OCI-M2 (cell line): Measurements from ENCODE around the gene RASA4.
"Not testable (repeated sequence)": the region's sequence is repeated elsewhere in the genome, so short reads cannot be mapped to it uniquely, and the experiment has no call there.

Source experiments
- DNase-seq: peaks from one replicate; lab custom pipeline; 2025; ENCODE audit not compliant: unreplicated experiment; lab: John Stamatoyannopoulos, UW

RASA4 gene

DNA sequence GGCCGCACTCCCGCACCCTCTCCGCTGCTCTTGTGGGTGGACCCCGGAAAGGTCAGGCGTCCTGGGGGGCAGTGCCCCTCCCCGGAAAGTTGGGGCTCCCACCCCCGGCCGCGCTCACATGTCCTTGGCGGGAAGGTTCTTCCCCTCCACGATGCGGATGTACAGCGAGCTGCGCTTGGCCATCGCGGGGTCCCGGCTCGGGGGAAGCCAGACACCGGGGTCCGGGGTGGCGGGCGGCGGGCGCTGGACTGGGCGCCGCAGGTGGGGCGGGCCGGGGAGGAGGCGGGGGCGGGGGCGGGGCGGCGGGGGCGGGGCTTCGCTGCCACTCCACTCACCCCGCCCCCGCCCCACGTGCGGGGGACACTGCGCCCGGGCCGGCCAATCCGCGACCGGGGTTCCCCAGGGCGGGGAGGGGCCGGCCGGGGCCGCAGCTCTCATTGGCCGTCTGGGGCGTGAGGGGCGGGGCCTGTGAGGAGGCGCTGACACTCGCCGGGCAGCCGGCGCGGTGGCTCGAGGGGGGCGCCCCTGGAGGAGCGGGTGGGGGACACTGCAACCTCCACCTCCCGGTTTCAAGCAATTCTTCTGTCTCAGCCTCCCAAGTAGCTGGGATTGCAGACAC is at the start of gene RASA4:
Gene RASA4, minus strand, starts transcription at position 250 of the 619 bp plus-strand sequence. Its CDS starts 67 bp downstream, at position 183.
- DNase-seq: not testable (repeated sequence)

DNA sequence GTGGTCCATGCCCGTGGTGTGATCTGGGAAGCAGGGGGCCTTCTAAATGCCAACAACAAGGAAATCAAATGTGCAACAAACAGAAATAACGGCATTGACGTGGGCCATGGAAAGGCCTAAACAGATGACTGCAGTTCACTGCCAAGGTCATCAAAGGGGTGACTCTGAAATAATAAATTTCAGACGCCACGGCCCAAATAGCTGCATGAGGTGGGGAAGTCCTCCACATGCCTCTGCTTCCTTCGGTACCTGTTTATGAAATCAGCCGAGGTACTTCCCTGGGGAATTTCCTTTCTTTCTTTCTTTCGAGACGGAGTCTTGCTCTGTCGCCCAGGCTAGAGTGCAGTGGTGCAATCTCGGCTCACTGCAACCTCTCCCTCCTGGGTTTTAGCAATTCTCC is 48.2 kb upstream of the RASA4 start:
- not testable (repeated sequence) for DNase-seq

DNA sequence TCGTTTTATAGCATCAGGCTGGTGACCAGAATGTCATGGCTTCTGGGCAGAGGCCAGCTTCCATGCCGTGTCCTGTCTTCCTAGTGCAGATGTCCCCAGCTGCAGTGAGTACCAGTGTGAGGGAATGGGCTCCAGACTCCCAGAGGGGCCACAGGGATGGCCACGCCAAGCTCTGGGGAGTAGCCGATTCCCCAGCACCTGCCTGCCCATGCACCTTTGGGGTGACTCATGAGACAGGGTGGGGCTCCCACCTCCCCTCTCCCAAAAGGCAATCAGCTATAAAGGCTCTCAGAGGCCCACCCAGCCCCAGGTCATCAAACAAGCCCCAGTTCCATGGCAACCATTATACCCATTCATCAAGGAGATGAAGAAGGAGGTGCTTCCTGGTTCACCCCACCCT is 33.4 kb upstream of the RASA4 start, which contains the start of gene SPDYE2B:
Gene SPDYE2B, plus strand, starts transcription at position 396 of the 400 bp plus-strand sequence. CDS start 2,030 bp downstream, outside the sequence.
- not testable (repeated sequence) for DNase-seq

DNA sequence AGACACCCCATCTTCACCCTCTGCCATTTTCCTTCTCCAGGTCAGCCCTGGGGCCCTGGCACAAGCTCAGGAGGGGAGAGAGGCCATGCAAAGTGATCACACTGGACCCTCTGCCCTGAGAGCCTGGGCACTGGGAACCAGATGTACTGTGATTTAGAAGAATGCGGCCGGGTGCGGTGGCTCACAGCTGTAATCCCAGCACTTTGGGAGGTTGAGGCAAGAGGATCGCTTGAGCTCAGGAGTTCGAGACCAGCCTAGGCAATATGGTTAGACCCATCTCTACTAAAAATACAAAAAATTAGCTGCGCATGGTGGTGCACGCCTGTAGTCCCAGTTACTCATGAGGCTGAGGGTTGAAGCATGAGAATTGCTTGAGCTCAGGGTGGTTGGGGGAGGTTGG is 31.3 kb upstream of the RASA4 start:
- DNase-seq: not testable (repeated sequence)

- DNase-seq: not testable (repeated sequence)
Observed at GRCh38 chr7:102643404-102643803, 26.8 kb upstream of the RASA4 start.

GRCh38 chr7:102642691-102643090 is 26.1 kb upstream of the RASA4 start, which contains the start of gene UPK3BL1:
TSS of gene UPK3BL1 (minus strand) at chr7:102642791. CDS start at chr7:102642741, 50 bp downstream.
- not testable (repeated sequence) for DNase-seq

GRCh38 chr7:102638848-102639247 is 22.3 kb upstream of the RASA4 start:
- not testable (repeated sequence) for DNase-seq

DNA sequence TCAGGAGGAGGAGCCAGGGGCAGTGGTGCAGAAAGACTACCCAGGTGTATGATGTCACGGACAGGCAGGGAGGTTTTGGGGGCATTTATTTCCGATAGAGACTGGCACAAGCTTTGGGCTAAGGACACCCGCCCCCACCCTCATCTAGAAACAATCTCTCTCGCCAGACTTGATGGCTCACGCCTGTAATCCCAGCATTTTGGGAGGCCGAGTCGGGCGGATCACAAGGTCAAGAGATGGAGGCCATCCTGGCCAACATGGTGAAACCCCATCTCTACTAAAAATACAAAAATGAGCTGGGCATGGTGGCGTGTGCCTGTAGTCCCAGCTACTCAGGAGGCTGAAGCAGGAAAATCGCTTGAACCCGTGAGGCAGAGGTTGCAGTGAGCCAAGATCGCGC is 20.4 kb upstream of the RASA4 start:
- not testable (repeated sequence) for DNase-seq

GRCh38 chr7:102635354-102635753 is 18.8 kb upstream of the RASA4 start:
- not testable (repeated sequence) for DNase-seq

GRCh38 chr7:102634299-102634698 is 17.7 kb upstream of the RASA4 start:
- not testable (repeated sequence) for DNase-seq

DNA sequence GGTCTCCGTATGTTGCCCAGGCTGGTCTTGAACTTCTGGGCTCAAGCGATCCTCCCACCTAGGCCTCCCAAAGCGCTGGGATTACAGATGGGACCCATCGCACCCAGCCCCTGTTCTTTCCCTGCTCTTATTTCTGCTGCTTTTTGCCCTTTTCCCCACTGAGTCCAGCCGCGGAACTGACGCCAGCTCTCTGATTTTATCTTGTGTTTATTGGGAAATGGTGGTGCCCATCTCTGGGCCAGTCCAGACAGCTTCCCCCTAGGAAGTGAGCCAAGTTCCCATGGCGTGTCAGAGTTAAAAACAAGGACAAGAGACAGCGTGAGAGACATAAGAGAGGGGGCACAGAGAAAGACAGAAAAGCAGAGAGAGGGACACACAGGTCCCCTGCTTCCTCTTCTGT is 14.1 kb upstream of the RASA4 start:
- DNase-seq: not testable (repeated sequence)

DNA sequence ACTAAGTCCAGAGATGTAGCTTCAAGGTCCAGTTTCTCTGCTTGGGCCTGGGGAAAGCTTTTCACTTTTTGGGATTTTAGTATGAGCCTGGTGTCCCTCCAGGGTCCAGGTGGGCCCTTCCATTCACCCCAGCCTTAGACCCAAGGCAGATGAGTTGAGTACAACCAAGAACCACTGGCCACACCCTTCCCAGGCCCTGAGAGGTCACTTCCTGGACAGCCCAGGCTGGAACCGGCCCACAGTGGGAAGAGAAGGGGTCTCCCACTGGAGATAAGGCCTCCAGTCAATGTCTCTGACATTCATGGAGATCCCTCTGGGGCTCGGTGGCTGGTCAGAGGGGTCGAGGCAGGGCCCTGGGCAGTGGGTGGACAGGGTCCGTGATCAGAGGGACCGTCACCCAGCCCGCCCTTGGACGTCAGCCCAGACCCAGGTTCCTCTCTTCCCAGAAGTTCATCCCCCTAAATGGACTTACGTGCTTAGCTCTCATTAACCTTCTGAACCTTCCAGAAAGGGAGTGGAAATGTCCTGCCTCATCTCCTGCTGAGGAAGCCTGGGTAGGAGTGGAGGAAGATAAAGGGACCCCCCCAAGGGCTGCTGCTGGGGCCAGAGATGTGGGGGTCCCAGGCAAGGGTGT is 10.8 kb upstream of the RASA4 start:
- not testable (repeated sequence) for DNase-seq

- DNase-seq: not testable (repeated sequence)
Observed at GRCh38 chr7:102618122-102618521, 1.6 kb upstream of the RASA4 start.

DNA sequence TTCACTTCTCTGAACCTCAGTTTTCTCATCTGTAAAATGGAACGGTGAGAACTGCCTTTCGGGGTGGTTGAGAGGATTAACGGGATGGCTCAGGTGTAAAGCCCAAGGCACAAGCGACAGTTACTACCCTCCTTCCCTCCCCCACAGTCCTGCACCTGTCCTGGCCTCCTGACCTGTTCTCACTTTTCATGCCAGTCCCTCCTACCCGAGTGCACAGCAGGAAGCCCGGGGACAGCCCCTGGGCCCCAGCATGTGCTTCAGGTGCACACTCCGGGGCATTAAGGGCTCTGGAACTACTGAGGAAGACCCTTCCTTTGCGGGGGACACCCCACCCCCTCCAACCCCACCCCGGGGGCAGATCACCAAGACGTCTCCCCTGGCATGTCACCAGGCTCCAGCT is 626 bp downstream of the RASA4 start:
- DNase-seq: not testable (repeated sequence)

DNA sequence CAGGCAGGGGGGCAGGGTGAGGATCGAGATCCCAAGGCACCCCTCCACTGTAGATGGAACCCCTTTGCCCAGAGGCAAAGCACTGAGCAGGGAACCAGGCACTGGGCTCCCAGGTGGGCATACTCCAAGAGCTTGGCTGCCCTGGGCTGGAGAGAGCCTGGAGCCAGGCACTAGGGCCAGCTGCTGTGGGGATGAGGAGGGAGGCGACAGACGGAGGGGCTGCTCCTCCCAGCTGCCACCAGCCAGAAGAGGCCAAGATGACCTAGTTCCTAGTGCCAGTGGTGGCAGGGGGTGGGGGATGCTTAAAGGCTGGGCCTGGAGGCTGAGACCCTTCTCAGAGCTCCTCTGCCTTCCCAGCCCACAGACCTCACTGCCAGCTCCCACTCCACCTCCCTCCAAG is 1.7 kb downstream of the RASA4 start:
- not testable (repeated sequence) for DNase-seq

- DNase-seq: not testable (repeated sequence)
Observed at GRCh38 chr7:102614346-102614697, 2.2 kb downstream of the RASA4 start.

- DNase-seq: not testable (repeated sequence)
Observed at GRCh38 chr7:102613575-102614345, 2.8 kb downstream of the RASA4 start.

DNA sequence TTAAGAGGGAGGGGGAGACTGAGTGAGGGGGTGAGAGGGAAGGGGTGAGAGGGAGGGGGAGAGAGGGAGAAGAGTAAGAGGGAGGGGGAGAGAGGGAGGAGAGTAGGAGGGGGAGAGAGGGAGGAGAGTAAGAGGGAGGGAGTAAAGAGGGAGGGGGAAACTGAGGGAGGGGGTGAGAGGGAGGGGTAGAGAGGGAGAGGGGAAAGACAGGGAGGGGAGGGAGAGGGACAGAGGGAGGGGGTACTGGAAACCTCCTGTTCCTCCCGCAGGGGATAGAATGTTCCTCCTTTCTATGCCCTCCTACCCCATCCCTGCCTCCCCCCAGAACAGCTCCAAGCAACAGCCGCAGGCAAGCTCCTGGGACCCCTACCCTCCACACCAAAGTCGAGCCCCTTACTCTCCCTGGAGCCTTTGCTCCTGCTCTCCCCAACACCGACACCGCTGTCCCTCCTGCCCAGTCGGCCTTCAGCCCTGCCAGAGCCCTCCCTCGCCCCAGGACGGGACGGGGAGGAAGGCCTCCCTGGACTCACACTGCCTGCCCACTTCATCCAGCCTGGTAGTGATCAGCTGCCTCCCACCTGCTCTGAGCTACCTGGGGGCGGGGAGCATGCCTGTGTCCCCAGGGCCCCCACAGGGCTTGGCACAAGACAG is 4.8 kb downstream of the RASA4 start:
- not testable (repeated sequence) for DNase-seq

GRCh38 chr7:102611013-102611674 is 5.4 kb downstream of the RASA4 start:
- DNase-seq: not testable (repeated sequence)

DNA sequence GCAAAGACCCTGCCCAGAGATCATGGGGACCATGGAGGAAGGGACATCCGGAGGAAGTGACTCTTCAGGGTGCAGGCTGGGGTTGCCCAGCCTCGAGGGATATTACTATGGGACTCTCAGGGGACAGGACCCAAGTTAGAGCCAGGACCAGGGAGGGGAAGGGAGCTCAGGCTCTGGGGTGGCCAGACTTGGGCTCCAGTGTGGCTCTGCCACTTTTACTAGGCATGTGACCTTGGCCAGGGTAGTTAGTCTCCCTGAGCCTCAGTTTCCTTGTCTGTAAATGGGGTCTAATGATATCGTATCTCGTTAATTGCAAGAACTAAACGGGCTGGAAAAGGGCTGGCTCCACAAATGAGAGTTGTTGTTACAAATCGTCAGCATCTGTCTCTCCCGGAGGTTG is 6.1 kb downstream of the RASA4 start:
- DNase-seq: not testable (repeated sequence)

- DNase-seq: not testable (repeated sequence)
Observed at GRCh38 chr7:102609734-102610133, 6.8 kb downstream of the RASA4 start.
